Islet of Langerhans (tissue), 1 donor: ENCODE results near the gene RTEL1.
"Not testable (repeated sequence)": the region's sequence is repeated elsewhere in the genome, so short reads cannot be mapped to it uniquely, and the experiment has no call there.

Source experiments
- FAIRE-seq: peaks from one replicate; lab custom pipeline; 2011; peaks lifted over from hg19 to GRCh38; lab: Jason Lieb, UNC

Gene RTEL1, protein sequence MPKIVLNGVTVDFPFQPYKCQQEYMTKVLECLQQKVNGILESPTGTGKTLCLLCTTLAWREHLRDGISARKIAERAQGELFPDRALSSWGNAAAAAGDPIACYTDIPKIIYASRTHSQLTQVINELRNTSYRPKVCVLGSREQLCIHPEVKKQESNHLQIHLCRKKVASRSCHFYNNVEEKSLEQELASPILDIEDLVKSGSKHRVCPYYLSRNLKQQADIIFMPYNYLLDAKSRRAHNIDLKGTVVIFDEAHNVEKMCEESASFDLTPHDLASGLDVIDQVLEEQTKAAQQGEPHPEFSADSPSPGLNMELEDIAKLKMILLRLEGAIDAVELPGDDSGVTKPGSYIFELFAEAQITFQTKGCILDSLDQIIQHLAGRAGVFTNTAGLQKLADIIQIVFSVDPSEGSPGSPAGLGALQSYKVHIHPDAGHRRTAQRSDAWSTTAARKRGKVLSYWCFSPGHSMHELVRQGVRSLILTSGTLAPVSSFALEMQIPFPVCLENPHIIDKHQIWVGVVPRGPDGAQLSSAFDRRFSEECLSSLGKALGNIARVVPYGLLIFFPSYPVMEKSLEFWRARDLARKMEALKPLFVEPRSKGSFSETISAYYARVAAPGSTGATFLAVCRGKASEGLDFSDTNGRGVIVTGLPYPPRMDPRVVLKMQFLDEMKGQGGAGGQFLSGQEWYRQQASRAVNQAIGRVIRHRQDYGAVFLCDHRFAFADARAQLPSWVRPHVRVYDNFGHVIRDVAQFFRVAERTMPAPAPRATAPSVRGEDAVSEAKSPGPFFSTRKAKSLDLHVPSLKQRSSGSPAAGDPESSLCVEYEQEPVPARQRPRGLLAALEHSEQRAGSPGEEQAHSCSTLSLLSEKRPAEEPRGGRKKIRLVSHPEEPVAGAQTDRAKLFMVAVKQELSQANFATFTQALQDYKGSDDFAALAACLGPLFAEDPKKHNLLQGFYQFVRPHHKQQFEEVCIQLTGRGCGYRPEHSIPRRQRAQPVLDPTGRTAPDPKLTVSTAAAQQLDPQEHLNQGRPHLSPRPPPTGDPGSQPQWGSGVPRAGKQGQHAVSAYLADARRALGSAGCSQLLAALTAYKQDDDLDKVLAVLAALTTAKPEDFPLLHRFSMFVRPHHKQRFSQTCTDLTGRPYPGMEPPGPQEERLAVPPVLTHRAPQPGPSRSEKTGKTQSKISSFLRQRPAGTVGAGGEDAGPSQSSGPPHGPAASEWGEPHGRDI (N-terminal part only)

DNA sequence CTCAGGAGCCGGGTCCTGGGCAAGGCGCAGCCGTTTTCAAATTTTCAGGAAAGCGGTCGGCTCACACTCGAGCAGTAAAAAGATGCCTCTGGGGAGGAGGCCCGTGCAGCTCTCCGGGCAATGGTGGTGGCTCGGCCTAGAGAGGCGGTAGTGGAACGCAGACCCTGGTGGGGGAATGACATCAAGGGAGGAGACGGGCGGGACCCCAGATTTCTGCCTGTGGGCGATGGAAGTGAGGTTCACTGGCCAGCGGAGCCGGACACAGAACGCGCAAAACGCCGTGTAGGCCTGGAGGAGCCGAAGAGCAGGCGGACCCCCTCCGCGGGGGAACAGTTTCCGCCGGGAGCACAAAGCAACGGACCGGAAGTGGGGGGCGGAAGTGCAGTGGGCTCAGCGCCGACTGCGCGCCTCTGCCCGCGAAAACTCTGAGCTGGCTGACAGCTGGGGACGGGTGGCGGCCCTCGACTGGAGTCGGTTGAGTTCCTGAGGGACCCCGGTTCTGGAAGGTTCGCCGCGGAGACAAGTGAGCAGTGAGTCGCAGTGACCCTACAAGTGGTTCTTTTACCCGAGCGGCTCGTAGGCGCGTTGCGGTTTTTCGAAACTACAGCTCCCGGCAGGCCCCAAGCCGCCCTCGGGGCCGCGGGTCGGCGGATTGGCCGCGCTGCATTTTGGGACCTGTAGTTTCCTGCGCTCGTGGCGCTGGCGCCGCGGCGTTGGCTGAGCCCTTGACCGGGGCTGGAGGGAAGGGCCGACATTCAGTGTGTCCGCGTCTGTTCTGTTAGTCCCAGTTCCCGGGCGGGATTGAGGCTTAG, at the start of gene RTEL1:
TSS of gene RTEL1 (plus strand) at position 376 of the 812 bp plus-strand sequence. CDS start 1,091 bp downstream, outside the sequence.
- FAIRE-seq: no peak

DNA sequence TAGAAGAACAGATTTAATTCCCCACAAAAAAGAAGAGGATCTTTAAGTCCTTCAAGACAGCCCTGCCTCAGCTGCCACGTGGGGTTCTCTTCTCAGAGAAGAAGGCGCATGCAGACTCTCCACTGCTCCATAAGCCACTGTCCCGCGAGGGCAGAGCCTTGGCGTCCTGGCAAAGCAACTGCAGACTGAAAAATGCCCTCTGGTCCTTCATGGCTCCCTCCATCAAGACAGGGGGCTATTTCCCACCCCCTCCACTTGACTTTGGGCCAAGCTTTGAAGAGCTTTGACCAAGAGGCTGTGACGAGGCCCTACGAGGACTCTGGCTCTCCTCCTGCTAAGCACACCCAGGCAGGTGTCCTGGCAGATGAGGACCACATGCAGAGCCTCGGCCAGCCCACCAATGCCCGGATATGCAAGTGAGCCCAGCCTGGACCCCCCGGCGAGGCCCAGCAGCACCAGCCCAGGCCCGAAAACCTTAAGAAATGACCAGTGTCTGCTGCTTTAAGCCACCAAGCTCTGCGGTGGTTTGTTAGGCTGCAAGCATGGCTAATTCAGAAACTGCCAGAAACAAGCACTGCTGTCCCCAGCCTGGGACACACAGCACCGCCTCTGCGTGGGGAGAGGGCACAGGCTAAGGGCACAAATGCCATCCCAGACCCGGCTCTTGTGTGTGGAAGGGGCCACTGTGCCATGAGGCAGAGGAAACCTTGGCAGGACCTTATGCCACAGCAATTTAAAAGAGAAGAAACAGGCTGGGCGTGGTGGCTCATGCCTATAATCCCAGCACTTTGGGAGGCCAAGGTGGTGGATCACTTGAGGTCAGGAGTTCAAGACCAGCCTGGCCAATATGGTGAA, 47.3 kb upstream of the RTEL1 start:
- FAIRE-seq: no peak

DNA sequence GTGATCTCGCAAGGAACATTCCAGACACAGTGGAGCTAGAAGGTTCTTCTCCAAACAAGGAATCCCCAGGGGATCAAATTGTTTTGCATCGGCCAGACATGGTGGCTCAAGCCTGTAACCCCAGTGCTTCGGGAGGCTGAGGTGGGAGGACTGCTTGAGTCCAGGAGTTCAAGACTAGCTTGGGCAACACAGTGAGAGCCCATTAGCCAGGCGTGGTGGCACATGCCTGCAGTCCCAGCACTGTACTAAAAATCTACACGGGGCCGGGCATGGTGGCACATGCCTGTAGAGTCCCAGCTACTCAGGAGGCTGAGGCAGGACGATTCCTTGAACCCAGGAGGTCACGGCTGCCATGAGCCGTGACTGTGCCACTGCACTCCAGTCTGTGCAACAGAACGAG, 46.5 kb upstream of the RTEL1 start:
- FAIRE-seq: no peak

DNA sequence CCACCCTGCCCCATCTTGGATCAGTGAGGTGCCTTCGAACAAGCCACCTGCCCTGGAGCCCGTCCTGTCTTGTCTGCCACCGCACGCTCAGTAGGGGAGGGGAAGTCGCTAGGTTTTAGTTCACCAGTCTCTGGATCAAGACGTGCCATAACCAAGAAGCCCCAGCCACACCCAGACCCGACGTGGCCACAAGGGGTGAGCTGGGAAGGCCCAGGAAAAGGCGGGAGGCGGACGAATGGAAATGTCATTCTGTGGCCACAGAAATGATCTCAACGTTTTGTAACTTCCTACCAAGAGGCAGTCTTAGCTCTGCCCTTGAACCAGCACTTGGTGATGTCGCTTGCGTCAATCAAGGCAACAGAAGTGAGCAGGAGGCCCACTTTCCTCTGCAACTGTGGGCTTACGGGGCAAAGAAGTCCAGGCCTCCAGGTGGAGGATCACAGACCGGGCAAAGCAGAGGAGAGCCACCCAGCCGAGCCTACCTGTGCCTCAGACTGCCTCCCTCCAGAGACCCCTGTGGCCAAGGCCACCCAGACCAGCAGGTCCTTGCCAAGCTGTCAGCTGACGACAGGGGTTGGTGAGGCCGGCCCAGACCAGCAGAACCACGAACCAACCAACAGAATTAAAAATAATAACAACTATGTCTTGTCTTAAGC, 45.7 kb upstream of the RTEL1 start:
- no peak for FAIRE-seq

DNA sequence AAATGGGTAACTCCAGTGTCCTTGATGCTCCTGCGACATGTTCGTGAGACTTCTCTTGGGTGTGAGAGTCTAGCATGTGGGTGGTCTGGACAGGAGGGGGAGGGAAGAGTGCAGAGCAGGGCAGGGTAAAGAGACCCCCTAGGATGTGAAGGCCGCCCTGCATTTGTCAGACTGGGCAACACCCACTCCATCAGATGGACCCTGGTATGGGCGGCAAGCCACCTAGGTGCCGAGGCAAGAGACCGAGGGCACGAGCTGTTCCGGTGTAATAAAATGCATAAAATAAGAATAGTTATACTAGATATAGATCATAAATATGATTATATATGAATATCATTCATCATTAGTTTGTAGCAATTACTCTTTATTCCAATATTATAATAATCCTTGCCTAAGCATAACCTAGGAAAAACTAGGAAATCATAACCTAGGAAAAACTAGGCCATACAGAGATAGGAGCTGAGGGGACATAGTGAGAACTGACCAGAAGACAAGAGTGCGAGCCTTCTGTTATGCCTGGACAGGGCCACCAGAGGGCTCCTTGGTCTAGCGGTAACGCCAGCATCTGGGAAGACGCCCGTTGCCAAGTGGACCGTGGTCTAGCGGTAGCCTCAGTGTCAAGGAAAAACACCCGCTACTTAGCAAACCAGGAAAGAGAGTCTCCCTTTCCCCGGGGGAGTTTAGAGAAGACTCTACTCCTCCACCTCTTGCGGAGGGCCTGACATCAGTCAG, 44.1 kb upstream of the RTEL1 start:
- FAIRE-seq: not testable (repeated sequence)

DNA sequence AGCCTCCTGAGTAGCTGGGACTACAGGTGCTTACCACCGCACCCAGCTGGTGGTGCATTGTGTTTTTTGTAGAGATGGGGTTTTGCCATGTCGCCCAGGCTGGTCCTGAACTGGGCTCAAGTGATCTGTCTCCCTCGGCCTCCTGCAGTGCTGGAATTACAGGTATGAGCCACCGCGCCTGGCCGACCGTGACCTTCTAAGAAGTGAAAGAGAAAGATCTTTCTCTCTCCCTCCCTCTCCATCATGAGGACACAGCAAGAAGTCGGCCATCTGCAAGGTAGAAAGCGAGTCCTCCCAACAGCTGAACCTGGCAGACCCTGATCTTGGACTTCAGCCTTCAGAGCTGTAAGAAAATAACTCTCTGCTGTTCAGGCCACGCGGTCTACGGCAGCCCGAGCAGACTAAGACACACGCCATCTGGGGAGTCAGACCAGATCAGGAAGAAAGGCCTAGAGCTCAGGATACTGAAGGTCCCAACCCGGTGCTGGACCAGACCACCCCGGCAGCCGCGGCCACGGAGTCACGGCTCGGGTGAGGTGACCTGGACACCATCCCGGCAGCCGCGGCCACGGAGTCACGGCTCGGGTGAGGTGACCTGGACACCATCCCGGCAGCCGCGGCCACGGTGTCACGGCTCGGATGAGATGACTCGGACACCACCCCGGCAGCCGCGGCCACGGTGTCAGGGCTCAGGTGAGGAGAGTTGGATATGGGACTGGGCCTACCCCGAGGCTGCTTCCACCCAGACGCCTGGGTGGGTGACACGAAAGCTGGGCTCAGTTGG, 40.8 kb upstream of the RTEL1 start:
- no peak for FAIRE-seq

DNA sequence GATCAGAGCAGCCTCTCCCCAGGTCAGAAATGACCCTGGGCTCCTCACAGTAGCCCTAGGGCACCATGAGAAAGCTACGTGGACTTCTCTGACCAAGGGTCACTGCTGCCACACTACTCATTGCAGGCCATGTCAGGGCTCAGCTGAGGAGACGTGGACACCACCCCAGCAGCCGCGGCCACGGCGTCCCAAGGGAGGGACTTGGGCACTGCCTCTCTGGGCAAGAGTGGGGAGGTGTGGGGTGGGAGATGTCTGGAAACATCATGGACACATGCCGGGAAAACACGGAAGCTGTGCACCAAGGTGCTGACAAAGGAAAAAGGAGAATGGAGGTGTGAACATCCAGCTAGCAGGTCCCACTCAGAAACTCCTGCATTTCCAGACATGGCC, 40.2 kb upstream of the RTEL1 start:
- no peak for FAIRE-seq

DNA sequence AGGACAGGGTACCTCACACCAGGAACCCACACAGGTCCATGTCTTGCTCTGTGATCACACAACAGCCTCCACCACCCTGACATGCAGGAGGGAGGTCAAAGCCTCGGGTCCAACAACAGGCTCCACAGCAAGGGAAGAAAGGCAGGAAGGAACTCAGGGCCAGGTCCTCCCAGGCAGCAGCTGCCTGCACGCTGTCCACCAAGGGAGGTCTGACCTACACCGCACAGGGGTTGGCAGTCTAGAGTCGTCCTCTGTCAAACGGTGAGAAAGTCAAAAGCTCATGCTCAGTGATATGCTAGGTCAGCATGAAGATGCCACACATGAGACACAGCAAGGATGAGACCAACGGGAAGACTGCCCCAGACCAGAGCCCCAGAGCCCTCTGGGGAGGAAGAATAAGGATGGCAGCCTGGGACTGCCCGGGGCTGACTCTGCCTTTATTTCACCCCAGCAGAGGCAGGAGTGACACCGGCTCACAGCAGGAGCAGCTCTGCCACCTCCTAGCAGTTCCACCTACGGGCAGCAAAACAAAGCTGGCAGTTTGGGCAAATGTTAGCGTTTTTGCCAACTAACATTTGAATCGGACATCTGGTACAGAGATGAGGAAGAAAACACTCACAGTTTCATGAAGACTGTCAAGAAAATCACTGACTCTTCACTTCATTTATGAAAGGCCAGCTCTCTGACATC, 39.7 kb upstream of the RTEL1 start:
- no peak for FAIRE-seq

DNA sequence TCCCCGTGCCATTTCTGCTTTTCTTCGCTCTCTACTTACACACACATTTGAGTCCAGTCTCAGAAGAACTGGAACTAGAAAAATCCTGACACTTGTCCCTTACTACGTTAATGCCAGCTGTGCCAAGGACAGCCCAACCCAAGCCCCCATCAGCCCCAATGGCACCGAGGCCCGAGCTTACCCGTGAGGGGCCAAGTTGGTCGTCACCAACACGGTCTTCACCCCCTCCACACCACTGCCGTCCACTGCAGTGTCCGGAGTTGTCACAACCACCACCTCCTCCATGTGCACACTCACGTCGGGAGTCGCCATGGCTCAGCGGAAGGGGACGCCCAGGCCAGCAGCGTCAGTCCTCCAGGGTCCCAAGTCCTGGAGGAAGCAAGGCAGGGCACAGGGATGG, 39.0 kb upstream of the RTEL1 start:
- no peak for FAIRE-seq

DNA sequence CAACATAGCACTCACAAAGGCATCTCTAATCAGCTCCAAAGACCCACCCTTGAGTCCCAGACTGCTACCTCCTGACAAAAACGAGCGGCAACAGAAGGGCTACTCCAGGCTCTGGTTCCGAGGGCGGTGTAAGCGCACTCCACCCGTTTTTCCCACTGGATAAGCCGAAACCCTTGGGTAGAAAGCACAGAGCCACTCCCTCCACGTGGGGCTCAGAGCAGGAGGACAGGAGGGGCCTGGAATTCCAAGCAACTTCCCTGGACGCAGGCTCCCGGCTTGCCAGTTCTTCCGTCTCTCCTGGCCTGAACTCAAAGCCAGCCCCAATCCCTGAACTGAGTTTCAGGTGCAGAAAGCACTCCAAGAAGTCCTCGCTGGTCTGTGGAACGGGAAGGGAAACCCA, 38.6 kb upstream of the RTEL1 start:
- no peak for FAIRE-seq

DNA sequence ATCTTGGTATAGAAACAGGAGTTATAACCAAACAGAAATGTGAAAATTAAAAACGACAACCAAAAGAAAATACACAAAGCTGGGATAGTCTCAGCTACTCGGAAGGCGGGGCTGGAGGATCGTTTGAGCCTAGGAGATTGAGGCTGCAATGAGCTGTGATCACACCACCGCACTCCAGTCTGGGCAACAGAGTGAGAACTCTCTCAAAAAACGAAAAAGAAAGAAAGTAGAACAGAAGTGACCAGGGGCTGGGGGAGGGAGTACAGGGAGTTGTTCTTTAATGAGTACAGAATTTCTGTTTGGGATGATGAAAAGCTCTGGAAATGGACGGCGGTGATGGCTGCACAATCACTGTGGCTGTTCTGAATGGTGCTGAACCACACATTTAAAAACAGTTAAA, 37.1 kb upstream of the RTEL1 start:
- FAIRE-seq: no peak

DNA sequence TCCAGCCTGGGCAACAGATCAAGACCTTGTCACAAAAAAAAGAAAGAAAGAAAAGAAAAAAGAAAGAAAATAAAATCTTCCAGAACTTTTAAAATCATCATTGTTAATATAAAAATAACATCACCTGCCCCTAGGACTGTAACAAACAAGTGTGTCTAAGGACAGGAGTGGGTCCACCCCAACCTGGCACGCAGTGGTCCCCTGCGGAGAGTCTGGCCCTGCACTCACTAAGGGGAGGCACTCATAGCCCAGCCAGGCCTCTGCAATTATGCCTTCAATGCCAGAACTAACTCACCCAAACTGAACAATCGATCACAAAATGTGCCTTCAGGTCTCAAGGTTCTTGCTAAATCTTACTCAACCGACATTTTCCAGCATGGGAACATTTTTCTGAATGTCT, 36.0 kb upstream of the RTEL1 start:
- no peak for FAIRE-seq

DNA sequence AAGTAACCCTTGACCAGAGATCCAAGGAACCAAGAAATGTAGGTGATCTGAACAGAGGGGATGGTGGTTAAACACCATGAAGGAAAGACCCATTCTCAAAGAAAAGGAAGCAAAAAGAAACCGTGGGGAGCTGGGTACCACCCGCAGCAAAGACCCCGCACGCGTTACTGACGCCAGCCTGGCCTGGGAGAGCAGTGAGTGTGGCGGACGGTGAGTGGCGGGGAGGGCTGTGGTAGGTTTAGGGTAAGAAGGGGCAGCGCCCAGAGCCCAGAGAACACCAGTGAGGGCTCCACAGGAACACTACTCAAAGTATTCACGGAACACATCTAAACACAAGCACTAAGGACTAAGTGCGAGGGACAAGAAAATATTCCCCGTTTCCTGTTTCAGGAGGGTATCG, 35.4 kb upstream of the RTEL1 start:
- no peak for FAIRE-seq

DNA sequence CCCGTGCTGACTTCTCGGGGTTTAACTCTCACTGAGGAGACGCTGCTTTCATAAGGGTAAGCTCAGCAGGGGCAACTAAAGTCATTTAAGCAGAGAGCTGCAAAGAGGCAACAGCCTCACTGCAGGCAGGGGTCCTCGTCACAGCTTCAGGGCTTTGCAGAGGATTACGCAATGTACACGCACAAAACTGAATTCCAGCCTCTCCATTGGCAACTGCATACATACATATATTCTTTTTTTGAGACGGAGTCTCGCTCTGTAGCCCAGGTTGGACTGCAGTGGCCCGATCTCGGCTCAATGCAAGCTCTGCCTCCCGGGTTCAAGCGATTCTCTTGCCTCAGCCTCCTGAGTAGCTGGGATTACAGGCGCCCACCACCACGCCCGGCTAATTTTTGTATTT, 33.6 kb upstream of the RTEL1 start:
- FAIRE-seq: no peak

DNA sequence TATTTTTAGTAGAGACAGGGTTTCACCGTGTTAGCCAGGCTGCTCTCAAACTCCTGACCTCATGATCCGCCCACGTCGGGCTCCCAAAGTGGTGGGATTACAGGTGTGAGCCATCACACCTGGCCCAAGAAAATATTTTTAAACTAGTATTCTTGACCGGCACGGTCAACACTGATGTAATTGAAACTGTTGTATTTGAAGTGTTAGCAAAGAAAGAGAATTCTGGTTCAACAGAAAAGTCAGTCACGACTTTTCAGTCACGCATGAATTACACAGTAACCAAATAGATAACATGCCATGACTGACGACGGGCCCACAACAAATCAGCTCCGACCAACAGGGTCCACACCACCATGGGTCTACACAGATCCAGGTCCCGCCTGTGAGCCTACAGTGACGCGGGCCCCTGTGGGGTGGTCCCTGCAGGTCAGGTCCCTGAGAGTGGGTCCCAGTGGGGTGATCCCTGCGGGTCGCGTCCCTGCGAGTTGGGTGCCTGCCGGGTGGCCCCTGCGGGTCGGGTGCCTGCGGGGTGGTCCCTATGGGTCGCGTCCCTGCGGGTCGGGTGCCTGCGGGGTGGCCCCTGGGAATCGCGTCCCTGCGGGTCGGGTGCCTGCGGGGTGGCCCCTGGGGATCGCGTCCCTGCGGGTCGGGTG, 32.2 kb upstream of the RTEL1 start:
- no peak for FAIRE-seq

DNA sequence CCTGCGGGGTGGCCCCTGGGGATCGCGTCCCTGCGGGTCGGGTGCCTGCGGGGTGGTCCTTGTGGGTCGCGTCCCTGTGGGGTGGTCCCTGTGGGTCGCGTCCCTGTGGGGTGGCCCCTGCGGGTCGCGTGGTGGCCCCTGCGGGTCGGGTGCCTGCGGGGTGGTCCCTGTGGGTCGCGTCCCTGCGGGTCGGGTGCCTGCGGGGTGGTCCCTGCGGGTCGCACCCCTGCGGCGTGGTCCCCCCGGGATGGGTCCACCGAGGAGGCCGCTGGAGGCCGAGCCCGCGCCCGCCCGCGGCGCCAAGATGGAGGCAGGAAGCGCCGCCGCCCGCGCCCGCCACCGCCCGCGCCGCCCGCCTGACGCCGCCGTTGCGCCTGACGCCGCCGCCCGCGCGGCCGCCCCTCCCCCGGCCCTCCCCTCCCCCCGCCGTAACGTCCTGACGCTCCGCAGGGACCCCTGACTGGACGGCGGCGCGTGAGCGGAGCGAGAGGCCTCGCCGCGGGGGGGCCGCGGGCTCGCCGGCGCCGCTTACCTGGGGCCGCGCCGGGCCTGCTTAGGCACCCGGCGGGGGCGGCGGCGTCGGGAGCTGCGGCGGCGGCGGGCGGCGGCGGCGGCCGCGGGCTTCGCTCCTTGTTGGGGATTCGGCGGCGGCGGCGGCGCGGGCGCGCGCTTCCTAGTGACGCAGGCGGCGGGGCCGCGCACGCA, 31.5 kb upstream of the RTEL1 start, which contains the start of gene GMEB2:
TSS of gene GMEB2 (minus strand) at position 678 of the 705 bp plus-strand sequence. CDS start 7,704 bp downstream, outside the sequence.
- no peak for FAIRE-seq
